Mucosa of descending colon (tissue), 3 donors: ENCODE data around the gene SERTAD2. TPM values are rescaled to one million over a fixed set of nuclear protein-coding genes. Genes with fewer than 3 reads are reported as not detected.

Experiments
- ATAC-seq: fragments of 200-7000 bp; cut with Tn5 transposase; one replicate; pipeline ENCODE4 v1.9.1; 2020; ENCODE audit warnings: mild to moderate bottlenecking, moderate library complexity
- DNase-seq, 3 donors: peaks; one replicate each; pipeline ENCODE4 v3.0.0-alpha.2; 2020
- H3K36me3 ChIP-seq: fragments of 200-600 bp; one replicate; pipeline ENCODE4 v1.8.0; 2021; ENCODE audit warnings: low read depth, mild to moderate bottlenecking
- H3K4me1 ChIP-seq: fragments of 200-600 bp; one replicate; pipeline ENCODE4 v1.8.0; 2021; ENCODE audit warnings: low read depth, mild to moderate bottlenecking
- H3K4me3 ChIP-seq: fragments of 200-600 bp; one replicate; pipeline ENCODE4 v1.8.0; 2021; ENCODE audit warnings: mild to moderate bottlenecking
- H3K9me3 ChIP-seq: fragments of 200-600 bp; one replicate; pipeline ENCODE4 v1.8.0; 2021; ENCODE audit warnings: mild to moderate bottlenecking
- CTCF ChIP-seq: fragments of 200-600 bp; IDR thresholded peaks from one replicate; pipeline ENCODE4 v1.8.0; 2022; ENCODE audit warnings: antibody characterized with exemption, mild to moderate bottlenecking
- intact Hi-C, 2 donors: fragments of 100-400 bp; cut with DNase I in 1 of 2; cut with micrococcal nuclease in 1 of 2; formaldehyde crosslinking; loops; one replicate each; pipeline versions ENCODE4 v1.11.0 to v1.11.1; 2022; cut with DNase I, micrococcal nuclease
- total RNA-seq, 3 donors: library from RNA; stranded (reverse); fragmentation: NEBNext Ultra II Directional in 2 of 3; extraction: Animal tissue kit (Norgen Biotek cat#: 25700) in 2 of 3; gene quantifications; one replicate each; pipeline versions ENCODE4 v1.2.1 to v1.2.4, GENCODE V29; 2021 to 2023
- donor health status: DM: no; HTN: no; CAD: no; lungs with moderate emphysema.
- donor health status: DM: no; HTN: no; CAD: no.
- donor health status: DM: no; HTN: yes; CAD: no.

The SERTAD2 gene
- total RNA-seq, 3 donors from 2014 or later = 17.3 to 20.6 (median 20.6) TPM

GRCh38 chr2:64605991-64606478 lies 47.7 kb downstream of the SERTAD2 start:
- Histone ChIP-seq H3K4me3 (no peak overlapping the region), H3K9me3 (no peaks in the 10 kb centered on the region), H3K4me1 (peaks cover 37% of the 10 kb centered on the region), H3K36me3 (no peaks in the 10 kb centered on the region)
- ATAC-seq (no peak), DNase-seq (no peak)
- no peak for TF ChIP-seq CTCF
- intact Hi-C loops = loop anchor here in 1 of 2 donors (10.0 kb wide), 1 partner anchor 259 kb away; no protein-coding TSS in a partner anchor

- Histone ChIP-seq H3K9me3 (no peaks in the 10 kb centered on the region), H3K36me3 (no peaks in the 10 kb centered on the region), H3K4me3 (no peak overlapping the region), H3K4me1 (peaks cover 46% of the 10 kb centered on the region)
- DNase-seq = peak in 2 of 3 donors; percentile 37 to 56
- no peak for TF ChIP-seq CTCF
- no peak for ATAC-seq
- intact Hi-C loops = loop anchor here in 1 of 2 donors (10.0 kb wide), 1 partner anchor 260 kb away; no protein-coding TSS in a partner anchor
Measured at GRCh38 chr2:64605026-64605471, 48.7 kb downstream of the SERTAD2 start.

- Histone ChIP-seq H3K4me3 (no peak overlapping the region), H3K36me3 (no peaks in the 10 kb centered on the region), H3K4me1 (peaks cover 55% of the 10 kb centered on the region), H3K9me3 (no peaks in the 10 kb centered on the region)
- DNase-seq (peak in 1 of 3 donors; percentile 8), ATAC-seq (no peak)
- intact Hi-C loops = loop anchor here in 1 of 2 donors (10.0 kb wide), 1 partner anchor 261 kb away; no protein-coding TSS in a partner anchor
- TF ChIP-seq CTCF = no peak
Measured at GRCh38 chr2:64604155-64604554, 49.6 kb downstream of the SERTAD2 start.

- Histone ChIP-seq H3K36me3 (no peaks in the 10 kb centered on the region), H3K4me1 (peaks cover 40% of the 10 kb centered on the region), H3K4me3 (no peak overlapping the region), H3K9me3 (no peaks in the 10 kb centered on the region)
- TF ChIP-seq CTCF = no peak
- DNase-seq = no peak
- intact Hi-C loops = loop anchor here in 1 of 2 donors (10.0 kb wide), 1 partner anchor 262 kb away; no protein-coding TSS in a partner anchor
- ATAC-seq = no peak
Measured at GRCh38 chr2:64602436-64602835, 51.3 kb downstream of the SERTAD2 start.

GRCh38 chr2:64601785-64602391 lies 51.8 kb downstream of the SERTAD2 start:
- H3K4me3 ChIP-seq = no peak overlapping the region
- intact Hi-C loops = loop anchor here in 1 of 2 donors (10.0 kb wide), 1 partner anchor 263 kb away; no protein-coding TSS in a partner anchor
- H3K9me3 ChIP-seq = no peaks in the 10 kb centered on the region
- no peaks in the 10 kb centered on the region for H3K36me3 ChIP-seq
- DNase-seq = no peak
- ATAC-seq = no peak
- TF ChIP-seq CTCF = no peak
- peaks cover 35% of the 10 kb centered on the region for H3K4me1 ChIP-seq
